Measurements from ENCODE around the gene EFCAB6. TPM values are rescaled to one million over a fixed set of nuclear protein-coding genes. Genes with fewer than 3 reads are reported as not detected.

EFCAB6 gene
- total and polyA plus RNA-seq, 10 of the 15 experiments (the other 5 are each of a cell fraction or from before 2014, with no cell fraction given): 0.05 to 0.42 (median 0.19) TPM

GRCh38 chr22:43515902-43516301 lies 296.2 kb downstream of the EFCAB6 start (continued):
- TF ChIP-seq E2F4 (IDR thresholded peaks at IDR 0.05; ENCODE audit: low read depth, low read length): no peak
- no peak for TF ChIP-seq NKRF (conservative IDR thresholded peaks at IDR 0.05)
- no peak for TF ChIP-seq STAT1 (conservative IDR thresholded peaks at IDR 0.05)
- TF ChIP-seq NFIC (IDR thresholded peaks at IDR 0.05; ENCODE audit: low read depth, low read length): no peak

- Histone ChIP-seq H4K20me1 (ENCODE audit: control insufficient read depth, insufficient read depth) (no peaks in the 10 kb centered on the region), H3K4me1 (ENCODE audit: control insufficient read depth, insufficient read depth, low read length) (peaks cover 3% of the 10 kb centered on the region; the same call in 1 of the 2 replicates), H3K4me3 (no peak overlapping the region), H3K36me3 (ENCODE audit: control insufficient read depth in 2 of 2, insufficient read depth in 2 of 2, low read length in 1 of 2) (no peaks in the 10 kb centered on the region), H3K9ac (ENCODE audit: control insufficient read depth, insufficient read depth, low read length) (no peak overlapping the region), H2AFZ (ENCODE audit: control insufficient read depth, low read depth, low read length) (no peak overlapping the region), H3K27ac (ENCODE audit: control insufficient read depth, insufficient read depth) (no peak overlapping the region), H3K79me2 (ENCODE audit: control insufficient read depth, insufficient read depth, low read length) (no peaks in the 10 kb centered on the region), H3K4me2 (ENCODE audit: control insufficient read depth, insufficient read depth) (no peak overlapping the region), H3K9me3 (replicated peaks; ENCODE audit: control insufficient read depth, insufficient read depth, low read length) (no peaks in the 10 kb centered on the region), H3K27me3 (replicated peaks in 1 of 2; ENCODE audit: control insufficient read depth in 2 of 2, insufficient read depth in 2 of 2, low read length in 1 of 2) (no peaks in the 10 kb centered on the region)
- ATAC-seq (no peak), DNase-seq (ENCODE audit: low read depth, low spot score) (no peak), FAIRE-seq (no peak)
- intact Hi-C loops (cut with micrococcal nuclease; ENCODE audit: unreplicated experiment): no loop called here
- ChIA-PET SMC1A (ENCODE audit: uncharacterized antibody, unreplicated experiment) (interaction anchor here (0.6 kb wide), 1 partner anchor 405 kb away, joined by 3 read pairs; no protein-coding TSS in a partner anchor), CTCF (no interaction called here), RAD21 (ENCODE audit: unreplicated experiment) (no interaction called here), POLR2A (no interaction called here)
- in situ Hi-C loops (cut with MboI): no loop called here
- 18% methylated on average over 8 of the region's 8 CpGs for WGBS (ENCODE audit: insufficient coverage, insufficient replicate concordance, low lambda C conversion rate, missing lambda C conversion rate)
- BruUV-seq (replicated peaks): no TSS peak
- TF ChIP-seq CHD2 (IDR thresholded peaks at IDR 0.05; ENCODE audit: borderline replicate concordance, low read depth, low read length) (no peak), MYB (IDR thresholded peaks at IDR 0.05; ENCODE audit: borderline replicate concordance, low read depth, low read length) (no peak), JUNB (IDR thresholded peaks at IDR 0.05) (no peak), ATF2 (IDR thresholded peaks at IDR 0.05; ENCODE audit: low read length) (no peak), MEF2A (IDR thresholded peaks at IDR 0.05; ENCODE audit: insufficient read depth, low read depth, low read length) (no peak), POU2F2 (IDR thresholded peaks at IDR 0.05; ENCODE audit: borderline replicate concordance, low read depth, low read length) (no peak), KAT2A (conservative IDR thresholded peaks at IDR 0.05; ENCODE audit: control insufficient read depth, low read depth, low read length) (no peak), NFIC (IDR thresholded peaks at IDR 0.05; ENCODE audit: low read depth, low read length) (no peak), PRDM15 (CRISPR knock-in tag; IDR thresholded peaks at IDR 0.05) (no peak), RBBP5 (conservative IDR thresholded peaks at IDR 0.05) (no peak), LARP7 (IDR thresholded peaks at IDR 0.05) (no peak)
Observed at GRCh38 chr22:43515411-43515810, 296.7 kb downstream of the EFCAB6 start.

Data from GM12878 (cell line).